ENCODE measurements around the gene MEGF10.

Gene MEGF10

DNA sequence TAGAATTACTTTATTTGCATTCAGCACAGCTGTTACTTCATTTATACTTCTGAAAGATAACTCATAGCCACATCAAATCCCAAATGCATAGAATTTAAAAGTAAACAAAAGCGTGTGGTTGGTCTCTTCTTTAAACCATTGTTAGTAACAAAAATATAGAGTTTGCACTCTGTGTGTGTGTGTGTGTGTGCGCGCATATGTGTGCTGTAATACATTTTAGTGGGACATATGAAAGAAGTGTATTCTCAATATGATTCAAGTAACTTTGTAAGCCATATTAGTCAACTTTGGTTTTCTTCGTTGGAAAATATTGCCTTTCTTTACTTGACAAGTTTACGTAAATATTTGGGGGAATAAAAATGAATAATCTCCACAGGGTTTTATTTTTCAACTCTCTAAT is 120.8 kb downstream of the MEGF10 start:
- DNase-seq (ENCODE audit: low spot score): no peak

DNA sequence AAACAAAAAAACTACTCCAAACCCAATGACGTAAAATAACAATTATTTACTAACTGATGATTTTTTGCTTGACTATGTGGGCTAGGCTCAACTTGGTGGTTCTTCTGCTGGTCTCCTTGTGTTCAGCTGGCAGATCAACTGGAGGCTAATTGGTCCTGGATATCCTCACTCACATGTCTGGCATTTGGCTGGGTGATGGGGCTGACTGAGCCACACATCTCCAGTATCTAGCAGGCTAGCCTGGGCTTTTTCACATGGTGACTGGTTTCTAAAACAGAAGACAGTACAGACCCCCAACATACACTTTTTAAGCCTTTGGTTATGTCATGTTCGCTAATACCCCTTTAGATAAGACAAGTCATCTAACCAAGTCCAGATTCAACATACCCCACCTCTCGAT is 122.1 kb downstream of the MEGF10 start:
- no peak for DNase-seq (ENCODE audit: low spot score)

DNA sequence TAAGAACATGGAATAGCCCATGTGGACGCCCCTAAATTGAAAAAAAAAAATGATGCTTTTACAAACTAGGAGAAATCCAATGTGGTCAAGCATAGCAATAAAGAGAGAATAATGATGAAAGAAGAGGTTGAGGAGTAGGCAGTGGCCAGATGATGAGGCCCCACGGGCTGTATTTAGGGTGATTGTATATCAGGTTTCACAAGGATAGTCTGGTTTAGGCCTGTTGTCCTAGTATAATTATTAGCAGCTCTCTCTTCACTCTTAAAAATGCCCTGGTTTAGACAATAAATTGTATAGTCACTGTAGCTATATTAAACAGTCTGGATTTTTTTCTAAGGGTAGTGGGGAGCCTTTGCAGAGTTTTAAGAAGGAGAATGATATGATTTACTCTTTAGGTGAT is 124.4 kb downstream of the MEGF10 start:
- DNase-seq (ENCODE audit: low spot score): no peak

DNA sequence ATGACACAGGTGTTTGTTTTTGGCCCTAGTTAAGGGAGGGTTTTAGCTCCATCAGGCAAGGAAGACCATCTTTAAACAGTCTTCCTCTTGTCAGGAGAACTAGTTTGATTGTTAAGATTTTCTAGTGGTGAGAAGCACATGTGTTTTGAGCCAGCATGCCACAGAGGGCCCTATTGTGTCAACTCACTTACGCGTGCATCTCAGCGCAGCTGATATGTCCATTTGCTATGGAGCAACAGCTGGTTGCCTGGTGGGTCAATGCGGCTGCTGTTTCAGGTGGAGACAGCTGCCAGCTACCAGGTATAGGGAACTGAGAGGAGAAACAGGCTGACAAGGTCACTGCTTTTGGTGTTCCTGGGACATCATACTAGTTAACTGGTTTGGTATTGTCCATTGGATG is 126.3 kb downstream of the MEGF10 start:
- DNase-seq (ENCODE audit: low spot score): no peak

DNA sequence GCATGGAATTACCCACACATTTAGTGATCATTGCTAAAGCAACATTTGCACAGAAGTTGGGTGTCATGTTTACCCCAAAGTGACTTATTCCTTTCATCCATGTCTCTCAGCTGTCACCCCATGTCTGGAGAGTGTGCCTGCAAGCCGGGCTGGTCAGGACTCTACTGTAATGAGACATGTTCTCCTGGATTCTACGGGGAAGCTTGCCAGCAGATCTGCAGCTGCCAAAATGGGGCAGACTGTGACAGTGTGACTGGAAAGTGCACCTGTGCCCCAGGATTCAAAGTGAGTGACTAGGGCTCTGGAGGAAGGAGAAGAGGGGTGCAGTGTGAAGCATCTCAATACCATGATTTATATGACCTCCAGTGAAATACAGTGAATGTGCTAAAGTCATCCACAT is 126.9 kb downstream of the MEGF10 start:
- no peak for DNase-seq (ENCODE audit: low spot score)

DNA sequence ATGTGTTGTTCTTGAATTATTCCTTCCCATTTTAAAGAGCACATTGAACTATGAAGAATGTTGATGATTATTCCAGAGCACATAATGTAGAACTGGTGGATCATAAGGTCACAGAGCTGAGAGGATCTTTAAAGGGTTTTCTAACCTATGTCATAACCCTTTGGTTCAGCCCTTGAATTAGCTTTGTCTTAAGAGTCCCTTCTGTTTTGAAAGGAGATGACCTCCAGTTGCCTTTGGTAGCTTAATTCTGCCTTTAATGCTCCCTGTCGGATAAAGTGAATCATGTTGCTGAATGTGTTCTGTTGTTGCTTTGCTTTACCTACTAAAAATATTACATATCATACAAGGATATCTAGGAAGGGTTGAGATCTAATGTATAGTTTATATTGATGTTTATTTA is 127.8 kb downstream of the MEGF10 start:
- no peak for DNase-seq (ENCODE audit: low spot score)

DNA sequence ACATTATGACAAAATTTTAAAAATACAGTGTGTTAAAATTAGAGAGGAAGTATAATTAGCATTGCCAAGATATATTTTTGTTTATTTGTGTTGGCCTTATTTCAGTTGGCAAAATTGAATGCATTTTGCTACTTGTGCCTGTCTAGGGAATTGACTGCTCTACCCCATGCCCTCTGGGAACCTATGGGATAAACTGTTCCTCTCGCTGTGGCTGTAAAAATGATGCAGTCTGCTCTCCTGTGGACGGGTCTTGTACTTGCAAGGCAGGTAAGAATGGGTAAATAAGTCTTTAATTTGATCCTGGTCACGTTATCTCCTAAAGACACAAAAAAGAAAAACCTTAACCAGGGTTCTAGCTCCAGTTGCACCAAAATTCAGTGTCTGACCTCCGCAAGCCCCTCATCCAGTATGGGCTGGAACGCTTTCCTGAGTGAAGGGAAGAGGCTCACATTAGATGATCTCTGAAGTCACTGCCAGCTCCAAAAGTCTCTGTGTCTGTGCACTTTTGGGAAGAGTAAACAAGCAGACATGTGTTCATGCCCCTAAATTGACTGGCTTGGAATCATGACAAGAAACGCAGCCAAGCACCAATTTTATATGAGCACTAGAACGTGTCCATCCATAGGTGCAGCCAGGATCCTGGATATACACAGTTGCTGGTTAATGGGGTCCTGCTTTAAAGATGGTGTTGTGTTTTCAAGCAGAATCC is 128.5 kb downstream of the MEGF10 start:
- no peak for DNase-seq (ENCODE audit: low spot score)

DNA sequence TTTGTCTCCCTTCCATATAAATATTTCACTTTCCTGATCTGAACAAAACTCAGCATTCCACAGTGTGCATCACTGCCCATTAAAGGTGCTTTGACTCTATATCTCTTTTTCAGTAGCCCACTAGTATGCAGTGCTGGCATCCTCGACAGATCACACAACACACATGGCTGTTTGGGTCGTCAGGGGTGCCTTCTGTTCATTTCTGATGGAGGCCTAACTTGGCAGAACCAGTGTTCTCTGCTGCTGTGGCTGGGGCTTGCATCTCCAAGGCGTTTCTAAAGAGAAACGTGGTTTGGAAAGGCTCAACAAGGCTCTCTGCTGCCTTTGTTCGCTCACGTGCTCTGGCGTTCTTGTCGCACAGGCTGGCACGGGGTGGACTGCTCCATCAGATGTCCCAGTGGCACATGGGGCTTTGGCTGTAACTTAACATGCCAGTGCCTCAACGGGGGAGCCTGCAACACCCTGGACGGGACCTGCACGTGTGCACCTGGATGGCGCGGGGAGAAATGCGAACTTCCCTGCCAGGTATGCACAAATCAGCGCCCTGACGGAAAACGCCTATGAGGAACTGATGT is 129.2 kb downstream of the MEGF10 start:
- no peak for DNase-seq (ENCODE audit: low spot score)

DNA sequence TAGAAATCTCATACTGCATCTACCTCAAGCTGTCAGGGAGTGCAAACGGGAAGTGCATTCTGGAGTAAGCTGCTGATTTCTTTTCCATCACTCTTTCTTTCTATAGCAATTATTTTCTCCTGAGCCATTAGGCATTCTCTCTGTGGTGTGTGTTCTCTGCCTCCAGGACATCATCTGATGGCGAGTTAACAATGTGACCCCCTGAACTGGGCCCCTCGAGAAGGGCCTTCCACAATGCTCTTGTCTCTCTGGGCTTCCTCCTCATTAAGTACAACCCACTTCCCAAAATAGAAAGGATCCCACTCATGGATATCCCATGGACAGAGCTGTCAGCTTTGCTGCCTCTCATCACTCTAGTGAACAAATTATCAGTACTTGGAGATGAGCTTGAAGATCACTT is 130.2 kb downstream of the MEGF10 start:
- DNase-seq (ENCODE audit: low spot score): no peak

DNA sequence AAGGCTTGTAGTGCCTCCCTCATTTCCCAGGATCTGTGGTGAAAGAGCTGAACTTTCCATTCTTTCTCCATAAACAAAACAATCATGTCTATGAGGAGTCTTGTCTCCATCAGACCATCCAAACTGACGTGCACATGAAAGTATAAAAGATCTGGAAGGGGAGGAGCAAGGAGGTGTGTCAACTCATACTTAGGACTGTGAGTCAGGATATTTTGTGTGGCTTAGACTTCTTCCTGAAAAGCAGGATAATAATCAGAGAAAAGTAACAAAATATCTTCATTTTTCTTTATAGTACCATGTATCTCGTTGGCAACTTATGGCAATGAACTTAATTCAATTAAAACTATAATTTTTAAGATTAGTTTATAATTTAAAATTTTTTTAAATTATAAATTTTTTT is 130.9 kb downstream of the MEGF10 start:
- DNase-seq (ENCODE audit: low spot score): no peak

DNA sequence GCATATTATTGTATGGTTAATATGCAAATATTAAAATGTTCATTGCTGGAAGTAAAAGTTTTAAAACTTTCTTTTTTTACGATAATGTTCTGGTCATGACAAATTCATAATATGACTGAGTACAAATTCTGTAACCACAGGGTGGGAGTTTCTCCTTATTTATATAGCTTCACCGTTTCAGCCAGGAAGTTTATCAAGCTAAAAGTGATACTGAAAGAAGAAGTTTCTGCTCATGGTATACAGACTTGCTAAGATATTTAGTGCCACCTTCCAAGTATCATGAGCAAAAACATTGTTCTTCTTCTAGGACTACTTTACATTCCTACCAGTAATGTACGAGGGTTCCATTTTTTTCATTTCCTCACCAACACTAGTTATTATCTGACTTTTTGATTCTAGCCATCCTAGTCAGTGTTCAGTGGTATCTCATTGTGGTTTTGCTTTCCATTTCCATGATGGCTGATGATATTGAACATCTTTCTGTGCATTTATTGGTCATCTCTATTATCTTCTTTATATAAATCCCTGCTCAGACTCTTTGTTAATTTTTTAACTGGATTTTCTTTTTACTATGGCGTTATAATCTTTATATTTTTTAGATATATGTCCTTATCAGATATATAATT is 132.7 kb downstream of the MEGF10 start:
- no peak for DNase-seq (ENCODE audit: low spot score)

DNA sequence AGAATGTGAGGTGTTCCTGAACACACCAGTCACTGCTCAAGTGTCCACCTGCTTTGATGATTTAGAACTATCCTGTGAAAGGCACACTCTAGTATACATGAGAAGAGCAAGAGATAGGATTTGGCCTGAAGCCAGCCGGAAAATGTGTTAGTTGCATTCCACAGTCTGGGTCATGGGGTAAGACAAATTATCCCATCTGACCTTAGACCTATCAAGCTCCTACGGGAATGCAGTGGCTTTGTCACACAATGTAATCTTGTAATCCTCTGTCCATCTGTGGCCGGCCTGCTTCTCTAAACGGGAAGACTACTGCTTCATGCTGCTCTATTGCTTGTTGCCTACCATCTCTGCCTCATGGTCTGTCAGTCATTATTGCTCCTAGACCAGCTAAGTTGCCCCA is 134.4 kb downstream of the MEGF10 start:
- no peak for DNase-seq (ENCODE audit: low spot score)

DNA sequence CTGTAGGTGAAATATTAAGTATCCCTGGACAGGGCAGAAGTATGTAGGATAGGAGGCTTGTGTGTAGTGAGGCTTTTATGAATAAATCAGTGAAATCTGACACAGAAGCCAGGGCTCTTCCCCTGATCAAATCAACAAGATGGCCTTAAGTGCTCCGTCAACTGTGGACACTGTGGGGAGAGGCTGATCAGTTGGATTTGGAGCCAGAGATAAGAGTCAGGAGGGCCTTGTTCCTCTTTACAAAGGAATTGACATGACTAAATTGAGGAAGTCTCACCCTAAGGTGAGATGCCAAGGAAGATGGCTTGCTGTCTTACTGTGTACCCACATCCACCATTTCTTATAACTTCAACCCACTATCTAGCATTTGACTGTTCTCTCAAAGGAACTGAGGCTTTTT is 135.3 kb downstream of the MEGF10 start:
- no peak for DNase-seq (ENCODE audit: low spot score)

DNA sequence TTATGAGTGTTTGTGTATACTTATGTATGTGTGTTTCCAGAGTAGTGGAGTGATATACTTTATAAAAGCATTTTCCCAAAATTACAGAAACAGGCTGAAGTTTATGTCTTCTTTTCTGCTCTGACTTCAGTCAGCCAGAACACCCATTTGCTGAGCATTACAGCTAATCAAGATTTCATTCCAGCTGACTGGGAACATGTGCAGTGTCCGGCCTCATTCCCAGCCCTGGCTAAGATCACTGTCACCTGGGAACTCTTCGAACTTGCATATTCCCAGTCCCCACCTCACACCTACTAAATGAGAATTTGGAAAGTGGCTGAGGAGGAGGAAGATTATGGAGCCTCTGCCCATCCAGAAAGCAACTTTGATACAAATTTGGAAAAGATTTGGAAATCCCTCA is 136.1 kb downstream of the MEGF10 start:
- no peak for DNase-seq (ENCODE audit: low spot score)

DNA sequence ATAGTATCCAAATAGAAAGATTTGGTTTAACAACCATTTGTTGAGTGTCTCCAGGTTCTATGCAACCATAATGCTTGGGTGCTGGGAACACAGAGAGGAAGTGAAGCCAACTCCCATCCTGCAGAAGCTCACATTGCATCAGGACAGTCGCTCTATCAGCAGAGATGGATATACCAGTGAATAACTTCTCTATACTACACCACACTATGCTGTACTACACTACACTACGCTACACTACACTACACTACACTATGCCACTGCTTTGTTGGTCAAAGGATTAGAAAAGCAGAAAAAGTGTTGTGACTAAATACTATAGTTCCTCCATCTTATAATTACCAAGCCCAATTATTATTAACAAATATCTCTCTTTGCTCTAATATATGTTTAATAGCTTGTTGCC is 137.7 kb downstream of the MEGF10 start:
- no peak for DNase-seq (ENCODE audit: low spot score)

DNA sequence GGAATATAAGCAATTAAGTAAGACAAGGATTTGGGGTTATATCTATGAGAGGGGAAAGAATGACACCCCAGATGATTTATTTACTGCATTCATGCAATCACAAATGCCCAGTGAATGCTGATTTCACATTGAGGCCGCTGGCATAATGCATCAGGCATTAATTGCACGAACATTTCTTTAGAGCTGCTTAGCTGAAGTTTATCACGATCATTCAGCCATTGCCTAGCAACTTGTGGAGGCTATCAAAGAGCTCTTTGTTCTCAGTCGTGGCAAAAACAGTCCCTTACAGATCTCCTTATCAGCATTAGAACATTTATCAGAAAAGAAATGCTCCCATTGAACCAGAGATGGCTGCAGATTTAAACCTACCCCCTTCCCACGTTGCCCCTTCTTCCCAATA is 138.2 kb downstream of the MEGF10 start:
- DNase-seq (ENCODE audit: low spot score): no peak

DNA sequence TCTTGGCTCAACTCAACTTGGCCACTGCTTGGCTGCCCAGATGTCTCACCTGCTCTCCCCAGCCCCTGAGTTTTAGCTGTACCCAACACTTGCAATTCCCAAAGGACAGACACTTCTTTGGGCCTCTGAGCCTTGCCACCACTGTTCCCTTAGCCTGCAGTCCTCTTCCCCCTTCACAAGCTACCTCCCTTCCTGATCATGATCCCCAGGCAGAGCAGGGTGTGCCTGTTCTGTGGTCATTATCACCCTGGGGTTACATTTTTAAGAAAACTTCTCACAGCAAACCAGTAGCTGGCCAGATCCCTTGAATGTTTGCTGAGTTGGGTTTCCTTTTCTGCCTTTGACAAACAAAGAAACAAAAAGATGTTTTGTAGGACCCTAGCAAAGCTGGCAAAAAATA is 139.3 kb downstream of the MEGF10 start:
- DNase-seq (ENCODE audit: low spot score): no peak

DNA sequence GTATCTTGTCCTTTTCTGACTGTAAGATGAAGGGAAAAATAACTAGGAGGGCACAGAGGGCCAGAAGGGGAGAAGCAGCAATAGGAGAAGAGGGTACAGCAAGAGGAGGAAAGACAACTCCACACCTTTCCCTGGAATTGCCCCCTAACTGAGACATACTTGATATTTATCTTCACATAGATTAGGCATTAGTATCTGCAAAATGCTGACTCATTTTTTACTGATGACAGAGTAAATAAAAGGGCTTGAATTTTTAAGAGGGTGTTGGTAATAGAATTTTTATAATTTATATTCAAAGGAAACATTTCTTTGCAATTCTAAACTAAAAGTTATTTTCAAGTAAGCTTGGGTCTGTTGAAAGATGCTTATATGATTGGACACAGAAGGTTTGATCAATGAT is 140.0 kb downstream of the MEGF10 start:
- DNase-seq (ENCODE audit: low spot score): no peak

DNA sequence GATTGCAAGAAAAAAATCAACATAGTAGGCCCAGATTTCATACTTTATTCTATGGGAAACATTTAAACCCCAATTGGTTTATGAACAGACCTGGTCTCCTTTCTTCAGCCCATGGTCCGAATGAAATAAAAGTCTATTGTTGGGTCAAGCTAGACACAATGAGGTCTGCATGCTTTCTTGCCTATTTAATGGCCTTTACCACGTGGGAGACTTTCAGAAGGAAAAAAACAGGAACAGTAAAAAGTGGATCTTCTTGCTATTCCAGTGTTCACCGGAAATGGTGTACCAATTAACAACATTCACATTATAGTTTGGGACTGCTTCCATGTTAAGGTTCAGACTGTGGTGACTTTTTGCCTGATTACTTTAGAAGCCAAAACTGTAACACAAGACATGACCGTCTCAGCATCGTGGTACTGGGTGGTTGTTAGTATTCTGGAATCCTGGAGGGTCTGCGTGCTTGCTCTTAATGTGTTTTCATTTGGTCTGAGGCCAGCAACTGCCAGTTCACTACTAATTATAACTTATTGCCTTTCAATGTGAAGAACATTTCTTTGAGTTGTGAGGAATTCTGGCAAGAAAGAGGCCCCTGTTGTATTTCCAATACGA is 141.5 kb downstream of the MEGF10 start:
- DNase-seq (ENCODE audit: low spot score): no peak

DNA sequence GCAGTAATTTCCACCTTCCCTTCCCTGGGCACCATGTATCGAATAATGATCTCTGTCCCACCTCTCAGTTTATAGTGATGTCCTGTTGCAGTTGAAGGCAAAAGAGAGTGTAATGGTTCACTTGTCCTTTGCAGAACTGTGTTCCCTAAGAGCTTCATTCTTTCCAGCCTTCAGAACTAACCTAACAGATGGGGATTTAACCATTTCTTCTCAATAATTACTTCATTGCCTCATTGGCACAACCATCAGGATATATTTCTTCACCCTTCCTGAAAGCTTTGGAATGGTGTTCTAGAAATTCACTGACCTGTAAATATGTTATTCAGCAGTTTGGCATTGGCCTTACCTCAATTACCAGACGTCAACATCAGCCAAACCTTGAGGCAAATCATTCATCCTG is 142.9 kb downstream of the MEGF10 start:
- DNase-seq (ENCODE audit: low spot score): no peak

DNA sequence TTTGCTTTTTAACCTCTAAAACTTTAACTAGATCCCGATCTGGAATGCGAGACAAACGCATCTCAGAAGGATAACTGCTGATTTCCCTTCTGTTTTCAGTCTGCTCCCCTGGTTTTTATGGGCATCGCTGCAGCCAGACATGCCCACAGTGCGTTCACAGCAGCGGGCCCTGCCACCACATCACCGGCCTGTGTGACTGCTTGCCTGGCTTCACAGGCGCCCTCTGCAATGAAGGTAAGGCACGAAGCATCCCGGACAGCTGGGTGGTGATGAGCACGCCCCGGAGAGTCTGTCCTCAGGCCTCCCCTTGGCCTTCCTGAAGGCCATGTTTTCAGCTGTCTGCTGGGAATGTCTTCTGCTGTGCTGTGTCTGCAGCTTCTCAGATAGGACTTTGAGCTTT is 144.0 kb downstream of the MEGF10 start:
- no peak for DNase-seq (ENCODE audit: low spot score)

DNA sequence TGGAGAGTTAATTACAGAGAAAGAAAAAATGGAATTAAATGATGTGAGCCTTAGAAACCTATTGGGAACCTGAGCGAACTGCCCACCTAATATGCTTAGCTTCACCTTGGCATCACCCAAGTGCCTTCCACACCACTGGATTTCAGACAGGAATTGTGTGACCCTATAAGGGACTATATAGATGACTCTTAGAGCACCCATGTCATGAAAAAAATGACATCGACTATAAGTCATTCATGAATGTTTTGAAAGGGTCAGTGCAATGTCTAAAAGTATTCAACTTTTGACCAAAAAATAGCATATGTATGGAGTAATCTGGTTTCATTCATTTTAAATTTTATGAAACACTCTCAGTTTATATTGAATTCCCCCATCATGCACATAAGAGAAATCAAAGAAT is 145.2 kb downstream of the MEGF10 start:
- DNase-seq (ENCODE audit: low spot score): no peak

DNA sequence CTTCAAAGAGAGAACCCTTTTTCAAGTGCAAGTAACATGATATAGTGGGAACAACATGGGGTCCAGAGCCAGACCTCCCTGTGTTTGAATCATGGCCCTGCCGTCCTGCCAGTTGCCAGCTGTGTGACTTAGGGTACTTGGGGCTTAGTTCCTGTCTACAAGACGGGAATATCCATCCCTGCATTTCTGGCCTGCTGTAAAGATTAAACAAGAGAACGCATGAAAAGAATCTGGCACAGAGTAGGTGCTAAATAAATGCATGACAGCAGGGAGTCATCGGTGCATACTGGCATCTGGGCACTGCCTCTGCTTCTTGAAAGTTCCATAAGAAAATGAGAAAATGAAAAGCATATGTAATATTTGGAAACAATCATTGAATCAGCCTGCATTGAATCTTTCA is 149.0 kb downstream of the MEGF10 start:
- DNase-seq (ENCODE audit: low spot score): no peak

DNA sequence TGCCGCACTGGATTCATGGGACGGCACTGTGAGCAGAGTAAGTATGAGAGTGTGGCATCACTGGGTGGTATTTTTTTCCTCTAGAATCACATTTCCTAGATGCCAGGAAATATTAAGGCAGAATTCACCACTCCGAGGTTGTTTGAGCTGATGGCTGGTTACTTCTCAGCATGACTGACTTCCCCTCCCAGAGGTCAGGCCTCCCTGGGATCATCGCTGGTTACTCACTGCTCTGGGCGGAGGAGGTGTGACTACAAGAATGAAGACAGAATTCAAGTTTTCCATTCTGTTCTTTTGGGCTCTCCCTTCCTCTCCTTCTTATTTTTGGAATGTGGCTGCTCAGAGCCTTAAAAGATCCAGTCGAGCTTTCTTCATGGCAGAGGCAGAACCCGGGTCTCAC is 150.2 kb downstream of the MEGF10 start:
- peak; percentile 47 for DNase-seq (ENCODE audit: low spot score)

Data from kidney tubule cell (primary cell).